Bronchial epithelial cell (primary cell): ENCODE results near the gene TNNC2. TPM values are rescaled to one million over a fixed set of nuclear protein-coding genes. Genes with fewer than 3 reads are reported as not detected.
"Not testable (repeated sequence)": the region's sequence is repeated elsewhere in the genome, so short reads cannot be mapped to it uniquely, and the experiment has no call there.

ENCODE experiments used
- DNase-seq: peaks from one replicate; pipeline ENCODE4 v3.0.0-alpha.2; 2010; ENCODE audit warnings: low read depth
- FAIRE-seq: peaks from 2 replicates; lab custom pipeline; 2011; peaks lifted over from hg19 to GRCh38; lab: Jason Lieb, UNC
- H3K27me3 ChIP-seq: 2 replicates; pipeline ENCODE4 v1.5.1; 2011; ENCODE audit warnings: low read length; ENCODE audit not compliant: control insufficient read depth, insufficient read depth
- H3K36me3 ChIP-seq: 2 replicates; pipeline ENCODE4 v1.5.1; 2011; ENCODE audit warnings: low read length; ENCODE audit not compliant: control insufficient read depth, insufficient read depth
- H3K4me3 ChIP-seq: 2 replicates; pipeline ENCODE4 v1.5.1; 2011; ENCODE audit warnings: mild to moderate bottlenecking, low read depth, low read length, control low read depth
- total RNA-seq: library from RNA; depleted of rRNA; stranded (reverse); fragments of >200 nt; gene quantifications from 2 replicates; pipeline ENCODE4 v1.2.1, GENCODE V29; 2014
- TF ChIP-seq, protein P1 (sequence below): IDR thresholded peaks from 2 replicates; pipeline ENCODE4 v1.5.1; 2011; ENCODE audit warnings: mild to moderate bottlenecking, moderate library complexity, low read length, control low read depth, inconsistent platforms; ENCODE audit not compliant: insufficient read depth, severe bottlenecking

TNNC2 gene
- total RNA-seq, 1 donor from 2014 or later = not detected

DNA sequence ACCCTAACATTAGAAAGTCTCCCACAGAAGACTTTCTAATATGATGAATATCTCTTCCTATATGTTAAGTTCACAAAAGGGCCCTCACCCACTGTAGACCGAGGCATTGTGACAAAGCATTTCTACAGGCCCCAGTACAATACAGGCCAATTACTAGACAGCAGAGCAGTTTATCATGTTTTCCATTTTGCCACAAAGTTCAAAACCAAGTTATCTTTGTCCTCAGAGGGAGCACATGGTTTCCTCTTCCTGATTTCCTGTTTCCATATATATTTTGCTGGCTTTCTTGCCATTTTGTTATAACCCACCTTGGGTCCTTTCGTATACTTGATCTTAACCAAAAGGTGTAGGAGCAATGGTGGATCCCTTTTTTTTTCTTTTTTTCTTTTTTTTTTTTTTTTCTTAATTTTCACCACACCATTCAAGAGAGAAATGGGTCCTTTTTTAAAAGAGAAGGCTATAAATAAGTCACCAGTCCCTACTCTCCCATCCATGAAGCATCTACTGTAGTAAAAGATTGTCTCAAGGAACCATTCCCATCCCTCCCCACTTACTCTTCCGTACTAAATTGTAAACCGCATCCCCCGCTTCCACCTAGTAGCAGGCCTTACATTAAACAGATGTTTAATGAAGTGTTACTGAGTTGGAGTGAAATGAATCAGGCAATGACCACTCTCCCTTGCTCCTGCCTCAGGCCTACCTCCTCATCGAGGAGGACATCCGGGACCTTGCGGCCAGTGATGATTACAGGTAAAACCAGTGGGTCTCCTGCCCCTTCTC, 16.7 kb downstream of the TNNC2 start:
- Histone ChIP-seq H3K4me3 (no peak overlapping the region), H3K36me3 (peaks cover 12% of the 10 kb centered on the region), H3K27me3 (no peaks in the 10 kb centered on the region)
- no peak for DNase-seq
- no peak for FAIRE-seq
- TF ChIP-seq, protein P1, sequence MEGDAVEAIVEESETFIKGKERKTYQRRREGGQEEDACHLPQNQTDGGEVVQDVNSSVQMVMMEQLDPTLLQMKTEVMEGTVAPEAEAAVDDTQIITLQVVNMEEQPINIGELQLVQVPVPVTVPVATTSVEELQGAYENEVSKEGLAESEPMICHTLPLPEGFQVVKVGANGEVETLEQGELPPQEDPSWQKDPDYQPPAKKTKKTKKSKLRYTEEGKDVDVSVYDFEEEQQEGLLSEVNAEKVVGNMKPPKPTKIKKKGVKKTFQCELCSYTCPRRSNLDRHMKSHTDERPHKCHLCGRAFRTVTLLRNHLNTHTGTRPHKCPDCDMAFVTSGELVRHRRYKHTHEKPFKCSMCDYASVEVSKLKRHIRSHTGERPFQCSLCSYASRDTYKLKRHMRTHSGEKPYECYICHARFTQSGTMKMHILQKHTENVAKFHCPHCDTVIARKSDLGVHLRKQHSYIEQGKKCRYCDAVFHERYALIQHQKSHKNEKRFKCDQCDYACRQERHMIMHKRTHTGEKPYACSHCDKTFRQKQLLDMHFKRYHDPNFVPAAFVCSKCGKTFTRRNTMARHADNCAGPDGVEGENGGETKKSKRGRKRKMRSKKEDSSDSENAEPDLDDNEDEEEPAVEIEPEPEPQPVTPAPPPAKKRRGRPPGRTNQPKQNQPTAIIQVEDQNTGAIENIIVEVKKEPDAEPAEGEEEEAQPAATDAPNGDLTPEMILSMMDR = no peak

DNA sequence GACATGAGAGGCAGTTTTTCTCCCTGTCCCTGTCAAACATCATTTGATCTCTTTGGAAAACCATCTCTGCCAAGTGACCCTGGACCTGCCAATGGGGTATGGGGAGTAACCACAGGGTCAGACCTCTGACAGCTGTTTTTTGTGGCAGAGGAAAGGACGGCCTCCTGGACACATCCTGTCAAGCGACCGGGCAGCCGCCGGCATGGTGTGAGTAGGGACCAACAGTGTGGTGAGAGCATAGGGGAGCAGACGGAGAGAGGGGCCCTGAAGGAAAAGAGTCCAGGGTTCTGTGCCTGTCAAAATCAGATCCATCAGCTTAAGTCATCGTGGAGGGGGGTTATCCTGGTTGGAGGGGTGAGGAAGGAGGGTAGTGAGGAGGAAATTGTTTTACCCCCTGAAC, 25.3 kb downstream of the TNNC2 start:
- H3K36me3 ChIP-seq = peaks cover 30% of the 10 kb centered on the region
- no peaks in the 10 kb centered on the region for H3K27me3 ChIP-seq
- no peak overlapping the region for H3K4me3 ChIP-seq
- FAIRE-seq (no peak), DNase-seq (no peak)
- TF ChIP-seq, protein P1 = no peak

GRCh38 chr20:45798935-45799642, 28.0 kb downstream of the TNNC2 start:
- H3K36me3 ChIP-seq = peaks cover 27% of the 10 kb centered on the region
- peak; percentile 48 for DNase-seq

DNA sequence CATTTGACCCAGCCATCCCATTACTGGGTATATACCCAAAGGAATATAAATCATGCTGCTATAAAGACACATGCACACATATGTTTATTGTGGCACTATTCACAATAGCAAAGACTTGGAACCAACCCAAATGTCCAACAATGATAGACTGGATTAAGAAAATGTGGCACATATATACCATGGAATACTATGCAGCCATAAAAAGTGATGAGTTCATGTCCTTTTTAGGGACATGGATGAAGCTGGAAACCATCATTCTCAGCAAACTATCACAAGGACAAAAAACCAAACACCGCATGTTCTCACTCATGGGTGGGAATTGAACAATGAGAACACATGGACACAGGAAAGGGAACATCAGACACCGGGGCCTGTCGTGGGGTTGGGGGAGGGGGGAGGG, 29.2 kb downstream of the TNNC2 start:
- peaks cover 25% of the 10 kb centered on the region for H3K36me3 ChIP-seq
- not testable (repeated sequence) for DNase-seq, FAIRE-seq, H3K4me3 ChIP-seq, H3K27me3 ChIP-seq

More at GRCh38 chr20:45798935-45799642, 28.0 kb downstream of the TNNC2 start:
- no peak for FAIRE-seq
- H3K27me3 ChIP-seq = no peaks in the 10 kb centered on the region
- H3K4me3 ChIP-seq = no peak overlapping the region
- TF ChIP-seq, protein P1 = peak; percentile 95

GRCh38 chr20:45797510-45797909, 29.6 kb downstream of the TNNC2 start:
- H3K4me3 ChIP-seq, H3K27me3 ChIP-seq, FAIRE-seq, DNase-seq: not testable (repeated sequence)
- H3K36me3 ChIP-seq = peaks cover 22% of the 10 kb centered on the region

DNA sequence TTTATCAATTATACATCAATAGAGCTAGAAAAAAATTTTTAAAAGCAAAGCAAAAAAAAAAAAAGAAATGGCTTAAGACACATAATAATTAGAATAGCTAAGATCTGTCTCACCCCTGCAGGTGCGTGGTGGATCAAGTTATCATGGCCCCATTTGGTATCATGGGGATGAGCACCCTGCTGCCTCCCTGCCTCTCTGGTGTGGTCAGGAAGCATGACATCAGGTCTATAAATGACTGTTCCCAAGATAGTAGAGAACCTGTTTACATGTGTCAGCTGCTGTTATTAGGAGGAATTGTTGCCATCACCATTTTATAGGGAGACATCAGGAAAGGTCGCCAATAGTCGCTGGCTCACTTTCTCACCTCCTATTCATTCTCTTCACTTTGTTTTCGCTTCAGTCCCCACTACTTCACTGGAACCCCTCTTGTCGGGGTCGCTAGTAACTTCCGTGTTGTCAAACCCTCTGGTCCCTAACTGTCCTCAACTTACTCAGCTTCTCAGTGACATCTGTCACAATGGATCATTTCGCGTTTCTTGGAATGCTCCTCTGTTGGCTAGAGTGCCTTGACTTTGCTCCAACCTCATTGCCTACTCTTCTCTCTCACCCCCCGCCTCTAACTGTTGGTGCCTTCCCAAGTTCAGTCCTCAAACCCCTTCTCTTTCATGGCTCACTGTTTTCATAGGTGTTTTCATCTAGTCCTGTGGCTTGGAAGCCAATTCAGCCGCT, 30.6 kb downstream of the TNNC2 start:
- DNase-seq (no peak), FAIRE-seq (no peak)
- no peak overlapping the region for H3K4me3 ChIP-seq
- TF ChIP-seq, protein P1 = no peak
- H3K27me3 ChIP-seq = no peaks in the 10 kb centered on the region
- H3K36me3 ChIP-seq = peaks cover 18% of the 10 kb centered on the region
